Gastrocnemius medialis (tissue), 4 donors: ENCODE data around the gene BTG1. TPM values are rescaled to one million over a fixed set of nuclear protein-coding genes. Genes with fewer than 3 reads are reported as not detected.

Source experiments
- ATAC-seq, 2 donors: fragments of 150-250 bp; one replicate each; pipeline ENCODE4 v1.9.1; 2016
- DNase-seq, 2 donors: peaks; one replicate each; pipeline ENCODE4 v3.0.0-alpha.2; 2019
- H3K27ac ChIP-seq, 4 donors: fragments of 200-600 bp; sonication (generic); 1 replicate in 1 of 4; 2 replicates in 3 of 4; pipeline ENCODE4 v1.5.1; 2016 to 2018; ENCODE audit warnings: mild to moderate bottlenecking in 2 of 4, moderate library complexity in 1 of 4
- H3K27me3 ChIP-seq, 3 donors: fragments of 200-600 bp; sonication (generic) in 2 of 3; 1 replicate in 1 of 3; 2 replicates in 2 of 3; pipeline versions ENCODE4 v1.5.1 to v1.6.0; 2016 to 2019; ENCODE audit warnings: mild to moderate bottlenecking in 1 of 3, moderate library complexity in 1 of 3
- H3K36me3 ChIP-seq, 2 donors: fragments of 200-600 bp; sonication (generic) in 1 of 2; one replicate each; pipeline ENCODE4 v1.5.1; 2017 to 2018
- H3K4me1 ChIP-seq, 2 donors: fragments of 200-600 bp; sonication (generic) in 1 of 2; one replicate each; pipeline ENCODE4 v1.5.1; 2016 to 2017; ENCODE audit warnings: mild to moderate bottlenecking in 2 of 2
- H3K4me3 ChIP-seq, 4 donors: fragments of 200-600 bp; sonication (generic) in 3 of 4; 1 replicate in 1 of 4; 2 replicates in 3 of 4; pipeline ENCODE4 v1.5.1; 2016 to 2019; ENCODE audit warnings: mild to moderate bottlenecking in 2 of 4
- H3K9me3 ChIP-seq, 3 donors: fragments of 200-600 bp; sonication (generic) in 2 of 3; 1 replicate in 1 of 3; 2 replicates in 2 of 3; pipeline ENCODE4 v1.5.1; 2016 to 2019
- POLR2A ChIP-seq, 2 donors: fragments of 450-650 bp; IDR thresholded peaks; one replicate each; pipeline ENCODE4 v1.6.1; 2017; ENCODE audit warnings: antibody characterized with exemption in 2 of 2, mild to moderate bottlenecking in 2 of 2, moderate library complexity in 2 of 2
- in situ Hi-C, 4 donors: fragments of 200-750 bp; cut with MboI; loops; one replicate each; pipeline versions ENCODE4 v1.15.0 to v1.8.0; 2017; ENCODE audit warnings: low sequenced_read_pairs in 4 of 4
- intact Hi-C: fragments of 100-400 bp; cut with DNase I; formaldehyde crosslinking; loops from one replicate; pipeline ENCODE4 v1.15.1; 2023; ENCODE audit warnings: low total_unique reads
- total RNA-seq, 4 donors: library from RNA; depleted of rRNA; stranded (reverse); fragments of >200 nt; gene quantifications; one replicate each; pipeline versions ENCODE4 v1.1.0 to v1.2.3, GENCODE V29; 2016
- TF ChIP-seq, protein P1 (sequence below), 5 experiments: fragments of 450-650 bp in 3 of 5; fragments of 200-600 bp in 2 of 5; sonication (generic) in 2 of 5; IDR thresholded peaks in 4 of 5; conservative IDR thresholded peaks in 1 of 5; 1 replicate in 4 of 5; 2 replicates in 1 of 5; pipeline ENCODE4 v1.5.1; 2016 to 2019; ENCODE audit warnings: antibody characterized with exemption in 5 of 5, mild to moderate bottlenecking in 3 of 5, moderate library complexity in 3 of 5

The BTG1 gene
- total RNA-seq, 4 donors from 2014 or later, result 12.5 to 33.1 (median 16.5) TPM

DNA sequence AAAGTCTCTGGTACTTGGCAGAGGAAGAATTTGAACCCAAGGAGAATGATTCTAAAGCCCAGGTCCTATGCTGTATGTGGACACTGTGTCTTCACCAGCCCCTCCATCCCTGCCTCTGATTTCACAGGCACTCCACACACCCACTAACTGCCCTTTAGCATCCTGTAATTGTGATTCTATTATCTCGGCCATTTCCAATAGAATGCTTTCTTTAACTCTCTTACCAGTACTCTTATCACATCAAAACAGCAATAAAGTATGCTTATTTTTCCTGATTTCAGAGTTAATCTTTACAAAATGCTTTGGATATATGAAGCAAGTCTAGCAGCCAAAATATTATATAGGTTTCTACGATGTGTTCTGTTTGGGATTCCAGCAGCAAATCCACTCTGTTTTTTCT lies 37.9 kb upstream of the BTG1 start:
- Histone ChIP-seq H3K36me3 (no peaks in the 10 kb centered on the region), H3K4me1 (no peaks in the 10 kb centered on the region), H3K4me3 (no peak overlapping the region), H3K27me3 (no peaks in the 10 kb centered on the region), H3K9me3 (no peaks in the 10 kb centered on the region), H3K27ac (no peak overlapping the region)
- TF ChIP-seq POLR2A (IDR thresholded peaks at IDR 0.05), result no peak
- TF ChIP-seq, protein P1, sequence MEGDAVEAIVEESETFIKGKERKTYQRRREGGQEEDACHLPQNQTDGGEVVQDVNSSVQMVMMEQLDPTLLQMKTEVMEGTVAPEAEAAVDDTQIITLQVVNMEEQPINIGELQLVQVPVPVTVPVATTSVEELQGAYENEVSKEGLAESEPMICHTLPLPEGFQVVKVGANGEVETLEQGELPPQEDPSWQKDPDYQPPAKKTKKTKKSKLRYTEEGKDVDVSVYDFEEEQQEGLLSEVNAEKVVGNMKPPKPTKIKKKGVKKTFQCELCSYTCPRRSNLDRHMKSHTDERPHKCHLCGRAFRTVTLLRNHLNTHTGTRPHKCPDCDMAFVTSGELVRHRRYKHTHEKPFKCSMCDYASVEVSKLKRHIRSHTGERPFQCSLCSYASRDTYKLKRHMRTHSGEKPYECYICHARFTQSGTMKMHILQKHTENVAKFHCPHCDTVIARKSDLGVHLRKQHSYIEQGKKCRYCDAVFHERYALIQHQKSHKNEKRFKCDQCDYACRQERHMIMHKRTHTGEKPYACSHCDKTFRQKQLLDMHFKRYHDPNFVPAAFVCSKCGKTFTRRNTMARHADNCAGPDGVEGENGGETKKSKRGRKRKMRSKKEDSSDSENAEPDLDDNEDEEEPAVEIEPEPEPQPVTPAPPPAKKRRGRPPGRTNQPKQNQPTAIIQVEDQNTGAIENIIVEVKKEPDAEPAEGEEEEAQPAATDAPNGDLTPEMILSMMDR (IDR thresholded peaks at IDR 0.05 in 4 of 5, conservative IDR thresholded peaks at IDR 0.05 in 1 of 5), result no peak
- DNase-seq (no peak), ATAC-seq (no peak)
- intact Hi-C loops, result no loop called here
- in situ Hi-C loops, result no loop called here

DNA sequence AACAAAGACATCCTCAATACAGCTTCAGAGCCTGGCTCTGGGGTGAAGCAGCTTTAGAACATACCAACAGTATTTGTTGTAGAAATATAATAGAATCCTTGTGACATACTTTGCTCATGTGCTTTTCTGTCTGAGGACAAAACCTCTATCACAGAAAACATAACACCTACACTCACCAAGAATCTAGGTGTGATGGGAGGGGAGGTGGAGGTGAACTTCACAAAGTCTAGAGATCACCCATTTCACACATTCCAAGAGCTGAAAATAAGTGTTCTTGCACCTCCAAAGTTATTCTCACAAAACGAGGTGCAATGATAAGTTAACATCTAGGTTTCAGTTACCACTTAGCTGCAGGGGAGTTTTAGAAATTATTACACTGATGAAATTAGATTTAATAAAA lies 32.7 kb upstream of the BTG1 start:
- Histone ChIP-seq H3K9me3 (no peaks in the 10 kb centered on the region), H3K4me1 (no peaks in the 10 kb centered on the region), H3K36me3 (no peaks in the 10 kb centered on the region), H3K27me3 (no peaks in the 10 kb centered on the region), H3K4me3 (no peak overlapping the region), H3K27ac (no peak overlapping the region)
- in situ Hi-C loops, result no loop called here
- no peak for ATAC-seq
- TF ChIP-seq POLR2A (IDR thresholded peaks at IDR 0.05), result no peak
- TF ChIP-seq, protein P1 (IDR thresholded peaks at IDR 0.05 in 4 of 5, conservative IDR thresholded peaks at IDR 0.05 in 1 of 5), result no peak
- intact Hi-C loops, result no loop called here
- no peak for DNase-seq

DNA sequence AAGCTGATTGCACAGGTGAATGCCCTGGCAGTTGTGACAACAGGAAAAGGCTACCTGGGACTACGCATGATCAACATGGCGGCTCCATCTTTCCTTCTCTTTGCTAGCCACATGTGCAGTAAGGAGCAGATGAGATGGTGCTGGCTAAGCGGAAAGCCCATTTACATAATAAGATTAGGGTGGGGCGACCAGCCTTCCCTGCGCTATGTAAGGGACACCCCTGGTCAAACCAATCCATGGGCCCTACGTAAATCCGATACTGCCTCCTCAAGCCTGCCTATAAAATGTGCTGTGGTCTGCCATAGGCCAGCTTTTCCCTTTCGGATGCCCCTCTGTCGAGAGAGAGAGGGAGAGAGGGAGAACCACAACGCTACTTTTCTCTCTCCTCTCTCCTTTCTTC lies 31.0 kb upstream of the BTG1 start:
- DNase-seq (no peak), ATAC-seq (no peak)
- Histone ChIP-seq H3K4me1 (no peaks in the 10 kb centered on the region), H3K27ac (no peak overlapping the region), H3K9me3 (no peaks in the 10 kb centered on the region), H3K27me3 (no peaks in the 10 kb centered on the region), H3K36me3 (no peaks in the 10 kb centered on the region), H3K4me3 (no peak overlapping the region)
- in situ Hi-C loops, result no loop called here
- intact Hi-C loops, result no loop called here
- TF ChIP-seq, protein P1 (IDR thresholded peaks at IDR 0.05 in 4 of 5, conservative IDR thresholded peaks at IDR 0.05 in 1 of 5), result no peak
- no peak for TF ChIP-seq POLR2A (IDR thresholded peaks at IDR 0.05)

DNA sequence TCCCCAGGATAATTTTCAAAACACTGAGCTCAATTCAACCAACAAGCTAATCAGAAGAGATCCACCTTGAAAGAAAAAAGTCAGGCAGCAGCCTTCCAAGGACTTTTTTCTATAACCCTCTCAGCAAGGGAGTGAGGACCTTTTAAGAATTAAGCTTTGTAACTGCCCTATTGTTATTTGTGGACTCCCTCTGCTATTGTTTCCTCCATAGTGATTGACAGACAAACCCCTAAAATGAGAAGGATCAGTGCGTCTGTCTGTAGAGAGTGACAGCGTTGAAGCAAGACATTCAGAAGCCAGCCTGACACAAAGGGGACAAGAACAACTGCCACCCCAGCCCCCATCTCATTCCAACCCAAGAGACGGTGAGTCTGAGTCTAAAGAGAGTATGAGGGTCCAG lies 30.3 kb upstream of the BTG1 start:
- Histone ChIP-seq H3K27me3 (no peaks in the 10 kb centered on the region), H3K4me3 (no peak overlapping the region), H3K9me3 (no peaks in the 10 kb centered on the region), H3K27ac (no peak overlapping the region), H3K36me3 (no peaks in the 10 kb centered on the region), H3K4me1 (no peaks in the 10 kb centered on the region)
- TF ChIP-seq, protein P1 (IDR thresholded peaks at IDR 0.05 in 4 of 5, conservative IDR thresholded peaks at IDR 0.05 in 1 of 5), result no peak
- TF ChIP-seq POLR2A (IDR thresholded peaks at IDR 0.05), result no peak
- in situ Hi-C loops, result no loop called here
- intact Hi-C loops, result no loop called here
- DNase-seq (no peak), ATAC-seq (no peak)

DNA sequence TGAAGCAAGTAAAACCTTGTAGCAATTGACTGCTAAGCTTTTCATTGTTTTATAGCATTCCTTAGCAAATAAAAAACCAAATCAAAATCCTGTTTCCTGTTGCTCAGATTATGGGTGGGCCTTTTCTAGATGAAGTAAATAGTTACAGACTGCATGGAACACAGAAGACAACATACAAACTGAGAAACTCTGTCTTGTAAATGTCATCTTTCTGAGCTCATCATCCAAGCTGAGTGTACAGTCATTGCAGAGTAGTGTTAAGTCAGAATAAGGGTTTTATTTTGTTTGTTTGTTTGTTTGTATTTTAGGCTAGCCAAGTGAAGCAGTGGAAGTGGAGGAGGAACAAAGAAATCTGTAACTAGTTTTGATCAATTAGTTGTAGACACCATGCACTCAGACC lies 24.4 kb upstream of the BTG1 start:
- in situ Hi-C loops (loop anchor here in 1 of 4 donors (25.0 kb wide), 1 partner anchor 783 kb away; no protein-coding TSS in a partner anchor), intact Hi-C loops (no loop called here)
- no peak for TF ChIP-seq POLR2A (IDR thresholded peaks at IDR 0.05)
- TF ChIP-seq, protein P1 (IDR thresholded peaks at IDR 0.05 in 4 of 5, conservative IDR thresholded peaks at IDR 0.05 in 1 of 5), result no peak
- no peaks in the 10 kb centered on the region for H3K36me3 ChIP-seq
- no peak overlapping the region for H3K4me3 ChIP-seq
- H3K27me3 ChIP-seq, result no peaks in the 10 kb centered on the region
- H3K27ac ChIP-seq, result no peak overlapping the region
- DNase-seq, result no peak
- ATAC-seq, result no peak
- H3K4me1 ChIP-seq, result no peaks in the 10 kb centered on the region
- H3K9me3 ChIP-seq, result no peaks in the 10 kb centered on the region
